Fibroblast of skin of back (primary cell): ENCODE results near the gene POLR3F.
A peak's percentile ranks its signal among the peaks of the same experiment; 100 is the strongest.

Source experiments
- DNase-seq: peaks from one replicate; pipeline ENCODE4 v3.0.0-alpha.2; 2013

The POLR3F gene

GRCh38 chr20:18506744-18507143, 39.6 kb downstream of the POLR3F start:
- DNase-seq: no peak

GRCh38 chr20:18507218-18508191, 40.3 kb downstream of the POLR3F start, which contains the start of gene SEC23B:
Gene SEC23B (plus strand): TSS chr20:18507940. CDS start chr20:18510836, 2,896 bp downstream.
- DNase-seq: peak; percentile 97

DNA sequence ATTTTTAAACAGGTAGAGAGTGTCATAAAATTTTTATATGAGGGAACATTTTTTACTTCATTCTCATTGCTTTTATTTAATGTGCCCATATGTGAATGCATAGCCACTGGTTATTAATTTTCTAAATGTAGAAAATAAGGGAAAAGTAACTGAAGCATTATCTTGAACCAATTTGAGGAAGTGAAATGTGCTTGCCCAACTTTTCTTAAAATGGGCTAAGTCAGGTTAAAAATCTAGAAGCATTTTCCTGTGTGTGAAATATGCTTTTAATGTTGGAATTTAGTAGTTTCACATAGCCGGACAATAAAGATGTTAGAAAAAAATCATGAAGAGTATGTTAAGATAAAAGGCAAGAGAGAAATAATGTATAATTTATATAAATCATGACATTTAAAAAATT, 44.4 kb downstream of the POLR3F start:
- DNase-seq: no peak

- no peak for DNase-seq
Measured at GRCh38 chr20:18513208-18513607, 46.0 kb downstream of the POLR3F start.

DNA sequence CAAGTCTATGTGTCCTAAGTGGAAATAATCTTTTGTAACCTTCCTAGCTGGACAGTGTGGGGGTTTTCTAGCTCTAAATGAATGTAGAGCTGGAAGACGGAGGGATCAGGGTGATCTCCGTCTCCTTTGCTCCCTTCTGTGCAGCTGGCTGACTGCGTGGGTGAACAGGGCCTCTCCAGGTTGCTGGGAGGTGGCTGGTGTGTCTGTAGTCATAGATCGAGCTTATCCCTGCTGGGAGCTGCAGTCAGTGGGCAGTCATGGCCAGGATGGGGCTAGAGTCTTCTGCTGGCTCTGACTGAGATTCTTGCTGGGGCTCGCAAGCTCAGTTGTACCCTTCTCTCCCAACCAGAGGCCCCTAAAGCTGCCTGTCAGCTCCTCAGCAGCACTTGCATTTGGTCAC, 46.9 kb downstream of the POLR3F start:
- DNase-seq: no peak

DNA sequence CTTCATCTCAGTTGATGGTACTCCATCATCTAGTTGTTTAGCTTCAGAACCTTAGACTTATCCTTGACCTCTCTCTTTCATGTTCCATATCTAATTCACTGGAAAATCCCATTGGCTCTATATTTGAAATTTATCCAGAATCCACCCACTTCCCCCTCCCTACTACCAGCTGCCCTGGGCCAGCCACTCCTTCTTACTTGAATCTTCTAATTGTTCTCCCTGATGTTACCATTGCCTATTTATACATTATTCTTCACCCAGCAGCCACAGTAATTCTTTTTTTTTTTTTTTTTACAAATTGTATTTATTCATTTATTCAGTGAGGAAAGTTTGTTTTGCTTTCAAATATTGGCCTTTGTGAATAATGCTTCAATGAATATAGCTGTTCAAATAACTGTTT, 48.8 kb downstream of the POLR3F start:
- DNase-seq: no peak

- peak; percentile 49 for DNase-seq
Measured at GRCh38 chr20:18522066-18522465, 54.9 kb downstream of the POLR3F start.

DNA sequence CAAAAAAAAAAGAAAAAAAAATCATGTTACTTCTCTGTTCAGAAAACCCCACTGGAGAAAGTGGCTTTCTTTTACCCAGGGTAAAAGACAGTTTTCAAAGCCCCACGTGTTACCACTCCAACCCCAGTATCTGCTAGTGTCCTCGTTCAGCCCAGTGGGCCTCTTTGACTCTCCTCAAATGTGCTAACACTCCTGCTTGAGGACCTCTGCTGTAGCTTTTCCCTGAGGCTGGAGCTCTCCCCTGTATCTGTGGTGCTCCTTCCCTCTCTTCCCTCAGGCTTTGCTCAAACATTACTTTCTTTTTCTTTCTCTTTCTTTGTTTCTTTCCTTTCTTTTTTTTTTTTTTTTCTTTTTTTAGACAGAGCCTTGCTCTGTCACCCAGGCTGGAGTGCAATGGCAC, 55.9 kb downstream of the POLR3F start:
- DNase-seq: no peak

- peak; percentile 79 for DNase-seq
Measured at GRCh38 chr20:18524646-18525045, 57.5 kb downstream of the POLR3F start.

DNA sequence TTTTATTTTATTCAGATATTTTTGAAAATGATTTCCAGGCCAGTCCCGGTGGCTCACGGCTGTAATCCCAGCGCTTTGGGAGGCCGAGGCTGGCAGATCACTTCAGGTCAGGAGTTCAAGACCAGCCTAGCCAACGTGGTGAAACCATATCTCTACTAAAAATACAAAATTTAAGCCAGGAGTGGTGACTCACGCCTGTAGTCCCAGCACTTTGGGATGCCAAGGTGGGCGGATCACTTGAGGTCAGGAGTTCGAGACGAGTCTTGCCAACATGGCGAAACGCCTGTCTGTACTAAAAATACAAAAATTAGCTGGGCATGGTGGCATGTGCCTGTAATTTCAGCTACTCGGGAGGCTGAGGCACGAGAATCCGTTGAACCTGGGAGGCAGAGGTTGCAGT, 59.6 kb downstream of the POLR3F start:
- DNase-seq: peak; percentile 6

DNA sequence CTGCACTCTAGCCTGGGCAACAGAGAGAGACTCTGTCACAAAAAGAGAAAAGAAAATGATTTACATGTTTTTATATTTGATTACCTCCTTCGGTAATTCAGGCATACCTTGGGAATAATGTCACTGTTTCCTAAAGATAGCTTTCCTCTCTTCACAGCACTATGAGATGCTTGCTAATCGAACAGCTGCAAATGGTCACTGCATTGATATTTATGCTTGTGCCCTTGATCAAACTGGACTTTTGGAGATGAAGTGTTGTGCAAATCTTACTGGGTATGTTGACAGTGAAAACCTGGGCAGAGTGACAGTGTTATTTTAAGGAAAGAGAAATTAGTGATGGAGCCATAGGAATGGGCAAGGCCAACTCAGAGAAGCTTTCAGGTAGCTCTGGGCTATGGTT, 60.1 kb downstream of the POLR3F start:
- no peak for DNase-seq

DNA sequence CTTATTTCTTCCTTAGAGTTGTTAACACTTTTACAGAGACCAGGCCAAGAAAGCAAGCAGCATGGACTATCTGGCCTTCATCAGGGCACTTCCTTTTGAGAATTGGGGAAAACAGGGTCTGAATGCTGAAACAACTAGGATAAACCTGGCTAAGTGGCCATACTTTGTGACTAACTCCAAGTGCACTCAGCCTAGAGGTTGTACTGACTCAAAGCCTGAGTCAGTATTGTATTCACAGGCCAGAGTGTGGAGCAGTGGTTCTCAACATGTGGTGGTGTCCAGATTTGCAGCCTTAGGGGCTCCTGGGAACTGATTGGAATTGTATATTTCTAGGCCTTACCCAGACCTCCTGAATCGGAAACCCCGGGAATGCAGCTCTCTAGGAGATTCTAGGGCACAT, 60.6 kb downstream of the POLR3F start:
- DNase-seq: peak; percentile 16

DNA sequence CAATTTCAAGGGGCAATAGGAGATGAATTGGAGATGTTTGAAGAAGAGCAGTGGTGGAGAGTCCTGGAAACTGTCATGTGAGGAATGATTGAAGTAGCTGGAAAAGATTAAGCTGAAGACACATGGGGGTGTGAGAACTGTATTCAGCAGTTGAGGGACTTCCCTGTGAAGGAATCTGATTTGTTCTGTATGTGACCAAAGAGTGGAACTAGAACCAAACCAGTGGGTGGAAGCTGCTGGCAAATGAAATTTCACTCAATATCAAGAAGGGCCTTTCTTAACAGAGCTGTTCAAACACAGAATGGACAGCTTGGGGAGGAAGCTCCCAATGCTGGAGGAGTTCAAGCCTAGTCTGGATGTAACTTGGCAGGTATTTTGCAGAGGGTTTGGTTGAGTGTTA, 61.9 kb downstream of the POLR3F start:
- no peak for DNase-seq

DNA sequence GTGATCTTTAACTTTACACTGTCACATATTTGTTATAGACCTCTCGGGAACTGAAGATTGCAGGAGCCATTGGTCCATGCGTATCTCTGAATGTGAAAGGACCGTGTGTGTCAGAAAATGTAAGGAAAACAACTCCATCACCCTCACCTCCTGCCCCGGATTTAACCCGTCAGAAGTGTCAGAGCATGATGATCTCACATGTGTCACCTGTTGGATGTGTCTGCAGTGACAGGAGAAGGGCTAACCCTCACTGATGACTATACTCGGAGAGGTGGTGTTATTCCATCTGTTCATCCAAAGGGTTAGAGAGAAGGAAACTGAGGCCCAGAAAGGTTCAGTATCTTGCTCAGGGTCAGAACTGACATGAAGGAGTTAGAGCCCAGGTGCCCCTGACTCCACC, 65.4 kb downstream of the POLR3F start:
- no peak for DNase-seq

- no peak for DNase-seq
Measured at GRCh38 chr20:18533491-18533890, 66.3 kb downstream of the POLR3F start.

DNA sequence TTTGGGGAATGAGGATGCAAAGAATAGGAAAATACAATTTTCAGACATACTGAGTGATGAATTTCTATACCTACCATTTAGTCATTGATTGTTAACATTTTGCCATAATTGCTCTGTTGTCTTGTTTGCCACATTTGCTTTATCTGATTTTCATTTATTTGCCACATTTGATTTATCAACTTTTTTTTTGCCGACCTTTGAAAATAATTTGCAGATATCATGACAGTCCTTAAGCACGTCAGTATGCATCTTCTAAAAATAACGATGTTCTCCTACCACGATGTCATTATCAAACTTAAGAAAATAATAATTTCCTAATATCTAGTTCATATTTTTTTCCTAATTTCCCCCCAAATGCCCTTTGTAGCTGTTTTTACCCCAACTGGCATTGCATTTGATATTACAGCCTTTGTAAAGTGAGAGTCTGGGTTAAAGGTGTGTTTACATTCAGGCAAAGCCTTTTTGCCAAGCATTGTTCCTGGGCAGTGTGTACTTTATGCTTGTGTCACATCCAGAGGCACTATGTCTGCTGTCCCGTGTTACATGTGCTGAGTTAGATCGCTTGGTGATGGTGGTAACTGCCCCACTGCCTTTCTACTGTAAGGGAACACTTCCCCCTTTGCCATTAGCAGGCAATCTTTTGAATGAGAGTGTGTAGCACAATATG, 66.9 kb downstream of the POLR3F start:
- no peak for DNase-seq
